GM18502 (cell line): ENCODE measurements around the gene STK32A.

Source experiments
- ATAC-seq: cut with Tn5 transposase; IDR thresholded peaks from one replicate; pipeline ENCODE4 v1.9.1; 2021; ENCODE audit warnings: mild to moderate bottlenecking; ENCODE audit not compliant: unreplicated experiment, poor library complexity

STK32A gene

GRCh38 chr5:147245381-147246165, 10.7 kb downstream of the STK32A start:
- no peak for ATAC-seq

DNA sequence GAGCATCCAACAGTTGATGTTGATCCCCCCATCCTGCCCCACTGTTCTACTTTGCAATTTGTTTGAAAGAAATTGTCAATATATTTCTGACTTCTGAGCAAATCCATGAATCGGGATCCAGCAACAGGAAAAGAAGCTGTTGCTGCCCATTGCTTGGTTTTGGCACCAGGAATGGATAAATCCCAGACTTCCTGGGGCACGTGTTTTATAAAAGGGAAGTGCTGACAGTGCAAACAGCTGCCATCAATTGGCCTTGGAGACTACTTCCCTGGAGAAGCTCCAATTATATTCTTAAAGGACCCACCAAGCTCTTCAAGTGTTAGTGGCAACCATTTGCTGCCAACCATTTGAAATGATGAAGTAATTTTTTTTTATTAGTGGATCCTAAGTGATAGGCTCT, 13.7 kb downstream of the STK32A start:
- no peak for ATAC-seq

DNA sequence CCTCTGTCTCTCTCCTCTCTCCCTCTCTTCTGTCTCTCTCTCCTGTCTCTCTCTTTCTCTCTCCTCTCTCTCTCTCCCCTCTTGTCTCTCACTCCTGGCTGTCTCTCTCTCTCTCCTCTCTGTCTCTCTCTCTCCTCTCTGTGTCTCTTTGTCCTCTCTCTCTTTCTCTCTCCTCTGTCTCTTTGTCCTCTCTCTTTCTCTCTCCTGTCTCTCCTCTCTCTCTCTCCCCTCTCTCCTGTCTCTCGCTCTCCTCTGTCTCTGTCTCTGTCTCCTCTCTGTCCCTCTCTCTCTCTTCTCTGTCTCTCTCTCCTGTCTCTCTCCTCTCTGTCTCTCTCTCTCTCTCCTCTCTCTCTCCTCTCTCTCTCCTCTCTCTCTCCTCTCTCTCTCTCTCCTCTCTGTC, 25.0 kb downstream of the STK32A start:
- no peak for ATAC-seq

DNA sequence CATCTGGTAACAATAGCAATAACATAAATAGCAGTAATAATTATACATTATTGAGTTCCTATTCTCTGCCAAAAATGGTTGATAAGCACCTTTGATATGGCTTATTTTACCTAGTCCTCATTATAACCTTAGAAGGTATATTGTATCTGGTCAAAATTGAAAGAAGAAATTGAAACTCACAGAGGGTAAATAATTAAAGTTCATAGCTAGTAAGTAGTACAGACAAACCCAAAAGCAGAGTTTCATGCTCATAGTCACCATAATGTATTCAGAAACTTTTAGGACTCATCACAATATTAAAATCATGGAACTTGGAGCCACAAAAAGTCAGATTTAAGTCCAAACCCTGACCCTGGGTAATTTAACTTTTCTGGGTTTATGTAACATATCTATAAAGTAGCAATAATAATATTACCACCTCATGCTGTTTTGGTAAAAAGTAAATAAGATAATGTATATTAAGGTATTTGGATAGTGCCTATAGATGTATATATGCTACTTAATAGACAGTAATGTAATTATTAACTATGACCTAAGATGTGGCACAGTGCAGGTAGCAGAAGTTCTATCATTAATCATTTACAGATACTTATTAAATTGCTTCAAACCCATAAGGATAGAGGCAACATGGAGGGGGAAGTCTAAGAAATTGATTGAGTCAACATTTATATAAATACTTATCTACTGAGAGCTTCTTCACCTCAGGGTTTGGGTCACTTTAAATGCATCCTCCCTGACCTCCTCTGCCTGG, 32.4 kb downstream of the STK32A start:
- ATAC-seq: no peak

DNA sequence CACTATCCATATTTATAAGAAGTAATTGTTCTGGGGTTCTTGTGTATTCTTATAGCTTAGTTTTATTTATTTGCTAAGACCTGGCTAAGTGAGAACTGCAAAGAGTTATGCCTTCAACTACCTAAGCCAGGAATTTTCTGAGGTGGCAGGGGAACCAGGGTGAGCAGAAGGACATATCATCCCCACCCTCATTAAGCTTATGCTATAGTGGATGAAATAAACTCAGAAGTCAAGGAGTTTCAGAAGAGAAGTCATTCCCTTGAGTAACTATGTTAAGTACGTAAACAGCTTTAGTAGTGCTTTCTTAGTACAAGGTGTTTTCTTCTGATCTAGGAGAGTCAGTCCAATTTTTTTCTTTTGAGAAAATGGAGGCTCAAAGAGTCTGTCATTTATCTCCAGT, 41.7 kb downstream of the STK32A start:
- ATAC-seq: no peak

DNA sequence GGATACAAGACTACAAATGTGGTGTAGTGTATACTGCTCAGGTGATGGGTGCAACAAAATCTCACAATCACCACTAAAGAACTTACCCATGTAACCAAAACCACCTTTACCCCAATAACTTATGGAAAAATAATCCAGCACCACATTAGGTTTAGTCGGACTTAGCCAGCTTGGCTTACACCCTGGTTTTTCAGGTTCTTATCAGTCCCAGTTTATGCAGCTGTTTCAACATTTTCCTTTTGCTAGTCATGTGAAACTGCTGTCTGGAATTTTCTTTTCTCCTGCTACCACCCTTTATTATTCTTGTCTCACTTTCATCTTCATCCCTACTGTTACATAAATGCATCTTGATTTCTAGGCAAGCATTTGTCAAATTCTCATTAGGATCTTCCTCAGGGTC, 51.5 kb downstream of the STK32A start:
- no peak for ATAC-seq

DNA sequence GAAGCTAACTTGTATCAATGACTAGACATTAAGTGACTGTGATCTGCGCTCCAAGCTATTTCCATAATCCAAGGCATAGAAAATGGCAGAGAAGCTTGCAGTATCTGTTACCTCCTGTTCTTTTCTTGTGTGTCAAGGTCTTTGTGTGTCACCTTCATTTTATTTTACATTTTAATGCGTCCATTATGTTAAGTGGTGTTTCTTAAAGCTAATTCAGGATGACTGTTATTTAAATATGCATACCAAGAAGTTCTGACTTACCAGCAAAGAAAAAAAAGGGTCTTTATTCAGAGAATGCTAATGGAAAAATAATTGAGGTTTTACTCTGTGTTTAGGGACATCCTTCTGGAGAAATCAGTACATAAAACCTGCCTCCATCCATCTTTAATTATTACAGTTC, 52.3 kb downstream of the STK32A start:
- no peak for ATAC-seq

- ATAC-seq: no peak
Observed at GRCh38 chr5:147290261-147290660, 55.4 kb downstream of the STK32A start.

DNA sequence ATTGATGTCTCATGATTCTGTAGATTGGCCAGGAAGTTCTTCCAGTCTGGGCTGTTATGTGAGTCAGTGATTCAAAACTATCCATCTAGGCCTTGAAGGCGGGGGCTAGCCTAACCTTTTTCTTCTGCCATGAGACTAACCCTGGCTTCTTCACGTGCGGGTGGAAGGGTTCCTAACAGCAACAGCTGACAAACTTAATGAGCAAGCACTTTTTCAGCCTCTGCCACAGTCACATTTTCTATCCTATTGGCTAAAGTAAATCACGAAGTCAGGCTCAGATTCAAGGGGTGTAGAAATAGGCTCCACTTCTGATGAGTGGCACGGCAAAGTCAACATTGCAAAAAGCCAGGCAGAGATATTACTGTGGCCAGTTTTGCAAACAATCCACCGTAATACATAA, 68.4 kb downstream of the STK32A start:
- no peak for ATAC-seq

DNA sequence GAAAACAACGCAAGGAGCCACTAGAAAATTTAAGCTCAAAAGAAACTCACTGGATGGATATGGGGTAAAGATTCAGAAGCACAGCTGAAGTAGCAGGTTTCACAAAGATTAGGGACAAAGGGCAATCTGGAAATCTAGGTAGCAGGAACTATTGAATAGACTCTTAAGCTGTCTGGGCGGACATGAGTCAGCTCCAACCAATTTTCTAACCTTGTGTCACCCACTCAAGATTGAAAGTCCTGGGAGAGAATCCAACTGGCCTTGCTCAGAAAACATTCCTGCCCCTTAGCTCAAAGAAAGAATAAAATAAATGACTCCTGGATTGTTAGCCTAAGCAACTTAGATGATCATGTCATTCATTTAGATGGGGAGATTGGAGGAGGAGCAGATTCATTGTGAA, 69.2 kb downstream of the STK32A start:
- no peak for ATAC-seq

- no peak for ATAC-seq
Observed at GRCh38 chr5:147305147-147305546, 70.3 kb downstream of the STK32A start.

- ATAC-seq: no peak
Observed at GRCh38 chr5:147306351-147306750, 71.5 kb downstream of the STK32A start.

DNA sequence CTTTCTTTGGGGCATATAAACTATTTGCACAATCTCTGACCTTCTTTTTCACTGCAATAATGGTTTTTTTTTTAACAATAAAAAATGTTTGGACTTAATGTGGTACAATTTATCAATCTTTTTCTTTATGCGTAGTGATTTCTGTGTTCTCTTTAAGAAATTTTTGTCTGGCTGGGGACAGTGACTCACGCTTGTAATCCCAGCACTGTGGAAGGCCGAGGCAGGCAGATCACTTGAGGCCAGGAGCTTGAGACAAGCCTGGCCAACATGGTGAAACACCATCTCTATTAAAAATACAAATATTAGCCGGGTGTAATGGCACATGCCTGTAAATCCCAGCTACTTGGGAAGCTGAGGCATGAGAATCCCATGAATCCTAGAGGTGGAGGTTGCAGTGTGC, 72.3 kb downstream of the STK32A start:
- ATAC-seq: no peak

GRCh38 chr5:147309621-147310020, 74.8 kb downstream of the STK32A start:
- ATAC-seq: no peak

GRCh38 chr5:147310059-147310704, 75.4 kb downstream of the STK32A start:
- ATAC-seq: no peak

DNA sequence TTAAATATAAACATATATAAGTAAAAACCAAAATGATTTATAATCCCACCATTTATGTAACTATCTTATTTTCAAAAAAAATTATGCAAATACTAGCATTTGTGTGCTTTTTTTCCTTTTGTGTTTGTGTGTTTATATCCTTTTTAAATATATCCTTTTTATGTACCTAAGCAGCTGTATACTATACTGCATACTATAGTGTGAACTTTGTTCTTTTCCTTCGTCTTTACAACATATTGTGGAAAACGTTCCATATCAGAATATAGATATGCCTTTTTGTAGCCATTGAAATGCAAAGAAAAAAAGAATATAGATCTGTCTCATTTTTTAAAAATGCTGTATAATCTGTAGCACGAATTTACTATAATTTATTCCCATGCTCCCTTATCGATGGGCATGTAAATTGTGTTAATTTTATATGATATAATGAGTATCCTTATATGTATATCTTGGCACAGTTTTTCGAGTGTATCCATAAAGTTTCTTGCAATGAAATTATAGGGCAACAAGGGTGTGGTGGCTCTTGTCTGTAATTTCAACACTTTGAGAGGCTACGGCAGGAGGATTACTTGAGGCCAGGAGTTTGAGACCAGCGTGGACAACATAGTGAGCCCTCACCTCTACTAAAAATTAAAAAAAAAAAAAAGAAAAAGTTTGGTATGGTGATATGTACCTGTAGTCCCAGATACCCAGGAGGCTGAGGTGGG, 83.3 kb downstream of the STK32A start:
- no peak for ATAC-seq

DNA sequence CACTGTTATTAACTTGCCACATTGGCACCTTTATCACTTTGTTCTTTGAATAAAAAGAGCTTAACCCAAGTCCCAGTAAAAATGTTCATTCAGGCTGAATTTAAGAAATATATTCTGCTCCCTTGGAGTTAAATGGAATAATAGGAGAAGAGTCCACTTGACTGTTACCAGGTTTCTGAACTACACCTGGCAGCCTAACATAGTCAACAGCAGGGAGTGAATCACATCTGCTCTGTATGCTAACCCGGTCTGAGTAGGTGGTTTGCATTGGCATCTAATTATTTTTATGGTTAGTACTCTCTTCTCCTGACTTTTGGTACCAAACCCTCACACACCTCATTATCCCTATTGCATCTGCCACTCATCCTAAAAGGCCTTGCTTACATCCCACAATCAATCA, 86.7 kb downstream of the STK32A start:
- no peak for ATAC-seq

DNA sequence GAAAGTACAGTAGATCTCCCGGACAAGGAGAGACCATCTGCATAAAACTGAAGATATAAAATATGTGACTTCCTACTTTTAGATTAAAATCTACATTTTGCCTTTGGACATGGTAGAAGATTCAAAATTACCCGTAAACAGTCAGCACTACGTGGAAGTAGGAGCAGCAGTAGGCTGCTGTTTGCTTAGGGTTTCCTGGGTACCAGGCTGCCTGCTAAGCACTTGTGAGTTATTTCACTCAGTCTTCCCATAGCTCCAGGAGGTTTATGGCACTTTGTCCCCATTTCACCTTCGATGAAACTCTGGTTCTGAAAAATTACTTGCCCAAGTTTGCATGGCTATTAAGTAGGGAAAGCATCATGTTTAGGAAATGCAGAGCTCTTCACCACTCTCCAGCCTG, 92.6 kb downstream of the STK32A start:
- ATAC-seq: no peak

DNA sequence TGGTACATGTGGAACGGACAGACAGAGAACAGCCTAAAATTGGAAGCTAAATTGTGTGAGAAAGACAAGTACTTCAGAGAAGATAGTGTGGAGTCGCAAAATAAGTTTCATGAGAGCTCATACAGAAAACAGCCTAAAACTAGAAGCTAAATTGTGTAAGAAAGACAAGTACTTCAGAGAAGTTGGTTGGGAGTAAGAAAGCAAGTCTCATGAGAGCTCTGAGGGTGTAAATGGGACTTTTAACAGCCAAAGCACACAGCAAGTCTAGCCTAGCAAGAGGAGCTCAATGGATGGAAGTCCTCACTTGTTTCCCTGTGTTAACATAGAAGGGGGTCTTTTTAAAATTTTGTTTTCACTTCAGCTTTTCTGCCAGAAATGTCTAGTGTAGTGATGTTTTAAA, 93.1 kb downstream of the STK32A start:
- ATAC-seq: no peak

DNA sequence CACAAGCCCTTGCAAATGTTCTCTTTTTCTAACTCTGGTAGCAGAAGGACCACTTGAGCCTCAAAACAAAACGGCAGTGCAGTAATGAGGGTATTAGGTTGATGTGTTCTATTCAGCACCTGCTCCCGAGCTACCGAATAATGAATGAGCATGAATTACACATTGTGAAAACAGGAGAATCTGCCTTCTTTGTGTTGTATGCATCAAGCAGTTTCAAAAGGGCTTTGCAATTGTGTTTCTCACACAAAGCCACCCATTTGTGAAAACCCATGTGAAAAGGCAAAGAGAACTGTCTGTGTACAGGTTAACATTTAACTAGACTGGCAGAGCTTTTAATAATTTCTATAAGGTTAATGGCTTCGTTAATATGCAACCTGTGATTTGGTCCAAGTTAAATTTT, 97.8 kb downstream of the STK32A start:
- no peak for ATAC-seq

GRCh38 chr5:147336876-147337275, 102.0 kb downstream of the STK32A start:
- no peak for ATAC-seq
